Measurements from ENCODE around the gene SPATA20. TPM values are rescaled to one million over a fixed set of nuclear protein-coding genes. Genes with fewer than 3 reads are reported as not detected.

Gene SPATA20
- total RNA-seq, 1 donor from 2014 or later: 71.7 TPM

DNA sequence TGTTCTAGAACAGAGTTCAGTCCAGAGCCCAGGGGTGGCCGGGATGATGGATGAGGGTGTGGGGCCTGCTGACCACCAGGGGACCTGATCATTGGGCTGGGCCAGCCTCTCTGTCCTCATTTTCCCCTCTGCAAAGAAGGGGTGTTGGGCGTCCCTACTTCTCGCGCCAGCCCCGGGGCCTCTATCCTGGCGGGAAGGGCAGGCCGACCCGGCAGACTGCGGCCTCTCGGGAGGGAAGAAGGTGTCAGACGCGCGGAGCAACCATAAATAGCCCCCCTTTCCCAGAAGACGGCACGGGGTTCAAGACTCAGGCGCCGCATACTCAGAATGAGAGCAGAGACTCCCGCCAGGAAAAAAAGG, 11.6 kb downstream of the SPATA20 start:
- H3K27me3 Mint-ChIP-seq (ENCODE audit: low read depth): peaks cover 56% of the 10 kb centered on the region
- TF ChIP-seq, protein P1, sequence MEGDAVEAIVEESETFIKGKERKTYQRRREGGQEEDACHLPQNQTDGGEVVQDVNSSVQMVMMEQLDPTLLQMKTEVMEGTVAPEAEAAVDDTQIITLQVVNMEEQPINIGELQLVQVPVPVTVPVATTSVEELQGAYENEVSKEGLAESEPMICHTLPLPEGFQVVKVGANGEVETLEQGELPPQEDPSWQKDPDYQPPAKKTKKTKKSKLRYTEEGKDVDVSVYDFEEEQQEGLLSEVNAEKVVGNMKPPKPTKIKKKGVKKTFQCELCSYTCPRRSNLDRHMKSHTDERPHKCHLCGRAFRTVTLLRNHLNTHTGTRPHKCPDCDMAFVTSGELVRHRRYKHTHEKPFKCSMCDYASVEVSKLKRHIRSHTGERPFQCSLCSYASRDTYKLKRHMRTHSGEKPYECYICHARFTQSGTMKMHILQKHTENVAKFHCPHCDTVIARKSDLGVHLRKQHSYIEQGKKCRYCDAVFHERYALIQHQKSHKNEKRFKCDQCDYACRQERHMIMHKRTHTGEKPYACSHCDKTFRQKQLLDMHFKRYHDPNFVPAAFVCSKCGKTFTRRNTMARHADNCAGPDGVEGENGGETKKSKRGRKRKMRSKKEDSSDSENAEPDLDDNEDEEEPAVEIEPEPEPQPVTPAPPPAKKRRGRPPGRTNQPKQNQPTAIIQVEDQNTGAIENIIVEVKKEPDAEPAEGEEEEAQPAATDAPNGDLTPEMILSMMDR (IDR thresholded peaks at IDR 0.05; ENCODE audit: unreplicated experiment): no peak
- no peak overlapping the region for H3K27ac Mint-ChIP-seq
- H3K9me3 Mint-ChIP-seq: no peaks in the 10 kb centered on the region
- no peak for DNase-seq (ENCODE audit: low spot score in 2 of 2, unreplicated experiment in 2 of 2)
- H3K4me3 Mint-ChIP-seq: peak overlapping the region; percentile 73
- H3K36me3 Mint-ChIP-seq: peaks cover 4% of the 10 kb centered on the region
- H3K4me1 Mint-ChIP-seq: peaks cover 20% of the 10 kb centered on the region

DNA sequence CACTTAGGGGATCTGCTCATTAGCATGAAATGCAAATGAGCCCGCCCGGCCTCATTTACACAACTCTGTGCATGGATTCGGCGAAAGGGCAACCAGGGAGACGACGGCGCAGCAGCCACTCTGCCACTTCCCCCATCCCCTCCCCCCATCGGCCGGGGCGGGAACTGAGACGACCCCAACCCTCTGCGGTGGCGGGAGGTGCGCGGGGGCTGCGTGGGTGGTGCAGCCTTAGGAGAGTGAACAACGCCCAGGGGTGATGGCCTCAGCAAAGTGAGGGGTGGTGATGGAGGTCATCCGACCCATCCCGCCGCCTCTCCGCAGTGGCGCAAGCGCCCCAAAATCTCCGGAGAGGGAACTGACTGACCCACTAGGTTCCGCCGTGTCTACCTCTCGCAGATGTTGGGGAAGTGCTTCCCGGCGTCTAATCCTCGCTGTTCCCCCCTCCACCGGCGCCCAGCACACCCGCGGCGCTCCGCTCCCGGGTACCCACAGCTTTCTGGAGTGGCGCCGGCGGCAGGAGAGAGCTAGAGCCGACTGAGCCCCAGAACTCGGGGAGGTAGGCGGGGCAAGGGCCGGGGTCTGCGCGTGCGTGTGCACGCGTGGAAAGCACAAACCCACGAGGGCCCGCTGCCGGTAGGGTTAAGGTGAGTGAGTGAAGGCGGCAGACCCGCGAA, 12.1 kb downstream of the SPATA20 start:
- Mint-ChIP-seq H3K9me3 (no peaks in the 10 kb centered on the region), H3K27me3 (ENCODE audit: low read depth) (peaks cover 61% of the 10 kb centered on the region), H3K4me1 (peaks cover 23% of the 10 kb centered on the region), H3K27ac (no peak overlapping the region), H3K36me3 (peaks cover 4% of the 10 kb centered on the region), H3K4me3 (peak overlapping the region; percentile 73)
- peak in 1 of 2 experiments; percentile 50 for DNase-seq (ENCODE audit: low spot score in 2 of 2, unreplicated experiment in 2 of 2)
- TF ChIP-seq, protein P1 (IDR thresholded peaks at IDR 0.05; ENCODE audit: unreplicated experiment): no peak

DNA sequence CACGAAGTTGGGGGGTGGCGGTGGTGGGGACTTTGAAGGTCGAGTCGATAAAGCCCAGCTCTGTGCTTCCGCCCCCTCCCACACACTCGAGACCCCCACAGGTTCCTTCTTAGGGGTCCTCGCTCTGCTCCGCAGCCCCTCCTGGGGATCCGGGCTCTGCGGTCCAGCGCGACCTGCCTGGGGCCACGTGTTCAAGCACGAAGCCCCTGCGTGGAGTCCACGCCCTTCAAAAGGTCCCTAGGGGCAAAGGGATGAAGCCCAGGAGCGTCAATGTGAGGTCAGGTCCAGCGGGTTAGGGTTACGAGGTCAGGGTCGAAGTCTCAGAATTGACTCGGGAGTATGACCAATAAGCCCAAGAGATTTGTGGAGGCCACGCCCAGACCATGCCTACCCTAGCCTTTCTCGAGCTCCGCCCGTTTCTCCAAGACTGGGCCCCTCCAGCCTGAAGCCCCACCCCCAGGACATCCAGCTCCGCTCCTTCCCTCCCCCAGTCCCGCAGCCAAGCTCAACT, 12.8 kb downstream of the SPATA20 start:
- Mint-ChIP-seq H3K4me3 (peak overlapping the region; percentile 73), H3K9me3 (no peaks in the 10 kb centered on the region), H3K27ac (no peak overlapping the region), H3K36me3 (peaks cover 4% of the 10 kb centered on the region), H3K4me1 (peaks cover 28% of the 10 kb centered on the region), H3K27me3 (ENCODE audit: low read depth) (peaks cover 66% of the 10 kb centered on the region)
- peak in 1 of 2 experiments; percentile 53 for DNase-seq (ENCODE audit: low spot score in 2 of 2, unreplicated experiment in 2 of 2)
- TF ChIP-seq, protein P1 (IDR thresholded peaks at IDR 0.05; ENCODE audit: unreplicated experiment): no peak

DNA sequence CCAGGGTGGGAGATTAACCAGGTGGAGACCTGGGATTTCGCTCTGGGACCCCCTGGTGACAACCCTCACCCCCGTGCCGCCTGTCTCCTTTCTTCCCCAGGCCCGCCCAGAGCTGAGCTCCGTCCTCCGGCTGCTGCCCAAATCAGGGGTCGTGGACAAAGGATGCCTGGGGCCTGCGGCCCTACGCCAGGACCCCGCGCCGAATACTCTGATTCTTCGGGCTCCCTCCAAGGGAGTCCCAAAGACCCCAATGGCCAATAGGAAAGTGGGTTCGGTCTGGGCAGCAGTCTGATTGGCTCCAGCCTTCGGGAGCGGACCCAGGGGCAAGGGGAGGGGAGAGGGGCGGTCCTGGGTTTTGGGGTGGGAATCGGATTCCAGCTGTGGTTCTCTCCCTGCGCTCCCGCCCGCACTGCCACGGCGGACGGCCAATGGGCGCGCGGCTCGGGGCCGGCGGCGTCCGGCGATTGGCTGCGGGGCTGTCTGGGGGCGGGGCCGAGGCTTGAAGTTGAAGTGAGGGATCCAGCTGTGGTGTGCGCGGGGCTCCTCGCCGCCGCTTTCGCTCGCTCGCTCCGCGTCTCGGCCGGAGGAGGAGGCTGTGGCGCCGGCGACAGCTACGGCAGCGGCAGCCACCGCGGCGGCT, 13.3 kb downstream of the SPATA20 start, which contains the start of gene CACNA1G:
Gene CACNA1G (plus strand): TSS at position 531 of the 640 bp plus-strand sequence. CDS start 745 bp downstream, outside the sequence.
- H3K36me3 Mint-ChIP-seq: peaks cover 2% of the 10 kb centered on the region
- peak within 1 kb of the TSS; percentile 73 for H3K4me3 Mint-ChIP-seq
- TF ChIP-seq, protein P1 (IDR thresholded peaks at IDR 0.05; ENCODE audit: unreplicated experiment): no peak
- peak; percentile 90 to 95 for DNase-seq (ENCODE audit: low spot score in 2 of 2, unreplicated experiment in 2 of 2)
- H3K27ac Mint-ChIP-seq: peak within 1 kb of the TSS; percentile 69
- H3K4me1 Mint-ChIP-seq: peaks cover 33% of the 10 kb centered on the region
- H3K27me3 Mint-ChIP-seq (ENCODE audit: low read depth): peaks cover 71% of the 10 kb centered on the region
- H3K9me3 Mint-ChIP-seq: no peaks in the 10 kb centered on the region

DNA sequence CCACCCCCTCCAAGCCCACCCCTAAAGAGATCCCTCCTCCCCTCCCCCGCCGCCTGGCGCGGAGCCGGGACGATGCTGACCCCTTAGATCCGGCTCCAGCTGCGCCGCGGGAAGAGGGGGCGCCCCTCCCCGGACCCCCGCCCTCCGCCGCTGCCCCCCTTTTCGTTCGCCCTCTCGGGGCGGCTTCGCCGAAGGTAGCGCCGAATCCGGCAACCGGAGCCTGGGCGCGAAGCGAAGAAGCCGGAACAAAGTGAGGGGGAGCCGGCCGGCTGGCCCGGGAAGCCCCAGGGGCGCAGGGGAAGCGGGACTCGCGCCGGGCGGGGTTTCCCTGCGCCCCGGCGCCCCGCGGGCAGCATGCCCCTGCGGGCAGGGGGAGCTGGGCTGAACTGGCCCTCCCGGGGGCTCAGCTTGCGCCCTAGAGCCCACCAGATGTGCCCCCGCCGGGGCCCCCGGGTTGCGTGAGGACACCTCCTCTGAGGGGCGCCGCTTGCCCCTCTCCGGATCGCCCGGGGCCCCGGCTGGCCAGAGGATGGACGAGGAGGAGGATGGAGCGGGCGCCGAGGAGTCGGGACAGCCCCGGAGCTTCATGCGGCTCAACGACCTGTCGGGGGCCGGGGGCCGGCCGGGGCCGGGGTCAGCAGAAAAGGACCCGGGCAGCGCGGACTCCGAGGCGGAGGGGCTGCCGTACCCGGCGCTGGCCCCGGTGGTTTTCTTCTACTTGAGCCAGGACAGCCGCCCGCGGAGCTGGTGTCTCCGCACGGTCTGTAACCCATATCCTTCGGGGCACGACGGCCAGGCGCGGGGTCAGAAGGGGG, 14.2 kb downstream of the SPATA20 start:
- peak overlapping the region; percentile 71 for H3K4me3 Mint-ChIP-seq
- H3K27me3 Mint-ChIP-seq (ENCODE audit: low read depth): peaks cover 79% of the 10 kb centered on the region
- DNase-seq (ENCODE audit: low spot score in 2 of 2, unreplicated experiment in 2 of 2): no peak
- no peaks in the 10 kb centered on the region for H3K9me3 Mint-ChIP-seq
- TF ChIP-seq, protein P1 (IDR thresholded peaks at IDR 0.05; ENCODE audit: unreplicated experiment): no peak
- H3K4me1 Mint-ChIP-seq: peaks cover 40% of the 10 kb centered on the region
- H3K27ac Mint-ChIP-seq: no peak overlapping the region
- no peaks in the 10 kb centered on the region for H3K36me3 Mint-ChIP-seq

Measured in mesothelial cell of epicardium (in vitro differentiated cells).